ENCODE data around the gene HGS.
"Not testable (repeated sequence)": the region's sequence is repeated elsewhere in the genome, so short reads cannot be mapped to it uniquely, and the experiment has no call there.

Gene HGS

GRCh38 chr17:81717049-81717765, 33.4 kb downstream of the HGS start:
- DNase-seq (ENCODE audit: low read depth in 3 of 3, low spot score in 1 of 3), result no peak

DNA sequence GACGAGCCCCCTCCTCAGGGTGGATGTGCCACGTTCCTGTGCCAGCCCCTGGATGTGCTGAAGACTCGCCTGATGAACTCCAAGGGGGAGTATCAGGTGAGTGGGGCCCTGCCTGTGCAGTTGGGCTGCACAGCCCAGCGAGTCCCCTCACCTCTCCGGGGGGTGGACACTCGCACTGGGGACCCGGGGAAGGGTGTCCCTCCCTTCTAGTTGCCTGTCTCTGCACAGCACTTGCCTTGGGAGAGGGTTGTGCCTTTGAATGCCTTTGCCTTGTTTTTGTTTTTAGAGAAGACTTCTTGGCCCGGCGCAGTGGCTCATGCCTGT, 33.9 kb downstream of the HGS start:
- DNase-seq (ENCODE audit: low read depth in 3 of 3, low spot score in 1 of 3), result no peak

DNA sequence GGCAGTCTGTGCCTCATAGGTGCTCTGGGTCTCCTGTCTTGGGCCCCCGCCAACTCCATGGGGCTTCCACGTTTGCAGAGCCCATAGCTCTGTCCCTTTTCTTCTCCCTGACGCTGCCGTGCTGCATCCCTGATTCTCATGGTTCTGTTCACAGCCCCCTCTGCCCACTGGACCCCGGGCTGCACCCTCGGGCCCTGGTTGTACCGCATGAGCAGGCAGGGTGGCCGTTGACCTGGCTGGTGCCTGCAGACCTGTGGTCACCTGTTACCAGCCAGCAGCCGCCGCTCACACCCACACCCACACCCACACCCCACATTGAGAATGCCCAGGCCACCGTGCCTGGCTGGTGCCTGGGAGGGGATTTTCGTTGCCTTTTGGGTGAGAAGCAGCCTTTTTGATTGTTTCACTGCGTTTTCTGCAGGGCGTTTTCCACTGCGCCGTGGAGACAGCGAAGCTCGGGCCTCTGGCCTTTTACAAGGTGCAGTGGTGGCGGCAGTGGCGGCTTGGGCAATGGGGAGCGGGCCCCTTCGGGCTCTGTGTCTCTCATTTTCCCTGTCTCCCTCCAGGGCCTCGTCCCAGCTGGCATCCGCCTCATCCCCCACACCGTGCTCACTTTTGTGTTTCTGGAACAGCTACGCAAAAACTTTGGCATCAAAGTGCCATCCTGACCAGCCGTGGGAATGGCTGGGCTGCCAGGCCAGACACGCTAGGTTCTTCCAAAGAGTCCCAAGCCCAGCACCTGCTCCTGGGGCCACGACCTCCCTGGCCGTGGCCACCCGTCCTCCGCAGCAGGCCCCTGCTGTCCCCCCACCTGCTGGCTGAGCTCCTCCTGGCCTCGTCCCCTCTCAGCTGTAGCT, 35.8 kb downstream of the HGS start:
- no peak for DNase-seq (ENCODE audit: low read depth in 3 of 3, low spot score in 1 of 3)

GRCh38 chr17:81720267-81721071, 36.7 kb downstream of the HGS start:
- DNase-seq (ENCODE audit: low read depth in 3 of 3, low spot score in 1 of 3), result no peak

GRCh38 chr17:81722184-81723120, 38.6 kb downstream of the HGS start:
- no peak for DNase-seq (ENCODE audit: low read depth in 3 of 3, low spot score in 1 of 3)

DNA sequence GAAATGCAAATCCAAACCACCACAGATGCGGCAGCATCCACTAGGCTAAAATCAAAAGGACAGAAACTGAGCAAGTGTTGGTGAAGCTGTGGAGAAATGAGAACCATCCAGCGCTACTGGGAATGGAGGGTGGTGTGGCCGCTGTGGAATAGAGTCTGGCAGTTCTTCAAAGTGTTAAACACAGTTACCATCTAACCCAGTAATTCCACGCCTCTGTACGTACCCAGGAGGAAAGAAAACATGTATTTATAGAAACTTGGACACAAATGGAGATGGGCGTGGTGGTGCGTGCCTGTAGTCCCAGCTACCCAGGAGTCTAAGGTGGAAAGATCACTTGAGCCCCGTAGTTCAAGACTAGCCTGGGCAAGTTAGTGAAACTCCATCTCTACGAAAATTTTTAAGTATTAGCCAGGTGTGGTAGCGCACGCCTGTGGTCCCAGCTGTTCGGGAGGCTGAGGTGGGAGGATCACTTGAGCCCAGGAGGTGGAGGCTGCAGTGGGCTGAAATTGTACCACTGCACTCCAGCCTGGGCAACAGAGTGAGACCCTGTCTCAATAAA, 39.9 kb downstream of the HGS start:
- no peak for DNase-seq (ENCODE audit: low read depth in 3 of 3, low spot score in 1 of 3)

DNA sequence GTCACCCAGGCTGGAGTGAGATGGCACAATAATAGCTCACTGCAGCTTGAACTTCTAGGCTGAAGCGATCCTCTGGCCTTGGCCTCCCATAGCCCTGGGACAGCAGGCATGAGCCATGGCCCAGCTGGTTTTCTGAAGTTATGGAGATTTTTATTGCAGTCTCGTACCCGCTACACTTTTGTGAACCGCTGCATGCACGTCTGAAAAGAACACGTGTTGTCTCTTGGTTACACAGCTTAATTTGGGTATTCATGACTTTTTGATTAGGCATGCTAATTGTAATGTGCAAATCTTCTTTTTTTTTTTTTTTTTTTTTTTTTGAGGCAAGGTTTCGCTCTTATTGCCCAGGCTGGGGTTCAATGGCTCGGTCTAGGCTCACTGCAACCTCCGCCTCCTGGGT, 41.6 kb downstream of the HGS start:
- DNase-seq (ENCODE audit: low read depth in 3 of 3, low spot score in 1 of 3), result no peak

- no peak for DNase-seq (ENCODE audit: low read depth in 3 of 3, low spot score in 1 of 3)
These were observed 42.2 kb downstream of the HGS start for GRCh38 chr17:81726004-81726403.

GRCh38 chr17:81727324-81728031, 43.7 kb downstream of the HGS start:
- DNase-seq (ENCODE audit: low read depth in 3 of 3, low spot score in 1 of 3), result no peak

DNA sequence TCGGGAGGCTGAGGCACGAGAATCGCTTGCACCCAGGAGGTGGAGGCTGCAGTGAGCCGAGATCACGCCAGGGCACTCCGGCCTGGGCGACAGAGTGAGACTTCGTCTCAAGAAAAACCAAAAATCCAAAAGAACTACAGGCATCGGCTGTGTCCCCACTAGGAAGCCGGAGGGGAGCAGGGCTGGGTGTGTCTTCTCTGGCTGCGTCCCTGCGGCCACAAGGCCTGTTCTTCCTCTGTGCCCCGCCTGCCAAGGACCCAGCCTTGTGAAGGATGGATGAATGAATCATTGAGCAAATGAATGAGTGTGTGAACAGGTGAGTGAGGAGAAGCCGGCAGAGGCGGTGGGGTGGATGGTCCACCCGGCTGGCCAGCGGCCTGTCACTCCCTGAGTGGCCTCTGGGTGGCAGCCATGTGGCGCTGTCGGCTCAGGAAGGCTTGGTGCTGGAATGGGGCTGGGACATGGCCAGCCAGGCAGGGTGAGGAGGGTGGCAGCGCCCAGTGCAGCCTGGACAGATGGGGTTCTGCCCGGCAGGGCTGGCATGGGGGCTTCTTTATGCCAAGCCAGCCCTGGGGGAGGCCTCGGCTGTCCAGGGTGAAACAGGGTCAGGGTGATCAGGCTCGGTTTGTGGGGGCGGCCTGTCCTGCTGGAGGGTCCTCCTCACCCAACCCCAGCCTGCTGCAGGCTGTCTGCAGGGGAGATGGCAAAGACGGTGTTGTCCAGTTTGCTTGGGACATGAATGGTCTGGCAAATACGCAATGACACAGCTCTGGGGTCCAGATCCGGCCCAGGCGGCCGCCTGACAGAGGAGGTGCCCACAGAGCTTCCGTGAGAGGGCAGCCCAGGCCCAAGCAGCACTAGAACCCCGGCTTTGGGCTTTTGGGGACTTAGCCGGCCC, 49.9 kb downstream of the HGS start:
- peak in 2 of 3 donors; percentile 35 to 54 for DNase-seq (ENCODE audit: low read depth in 3 of 3, low spot score in 1 of 3)

- DNase-seq (ENCODE audit: low read depth in 3 of 3, low spot score in 1 of 3), result no peak
These were observed 50.8 kb downstream of the HGS start for GRCh38 chr17:81734405-81735263.

- no peak for DNase-seq (ENCODE audit: low read depth in 3 of 3, low spot score in 1 of 3)
These were observed 51.7 kb downstream of the HGS start for GRCh38 chr17:81735264-81736102.

DNA sequence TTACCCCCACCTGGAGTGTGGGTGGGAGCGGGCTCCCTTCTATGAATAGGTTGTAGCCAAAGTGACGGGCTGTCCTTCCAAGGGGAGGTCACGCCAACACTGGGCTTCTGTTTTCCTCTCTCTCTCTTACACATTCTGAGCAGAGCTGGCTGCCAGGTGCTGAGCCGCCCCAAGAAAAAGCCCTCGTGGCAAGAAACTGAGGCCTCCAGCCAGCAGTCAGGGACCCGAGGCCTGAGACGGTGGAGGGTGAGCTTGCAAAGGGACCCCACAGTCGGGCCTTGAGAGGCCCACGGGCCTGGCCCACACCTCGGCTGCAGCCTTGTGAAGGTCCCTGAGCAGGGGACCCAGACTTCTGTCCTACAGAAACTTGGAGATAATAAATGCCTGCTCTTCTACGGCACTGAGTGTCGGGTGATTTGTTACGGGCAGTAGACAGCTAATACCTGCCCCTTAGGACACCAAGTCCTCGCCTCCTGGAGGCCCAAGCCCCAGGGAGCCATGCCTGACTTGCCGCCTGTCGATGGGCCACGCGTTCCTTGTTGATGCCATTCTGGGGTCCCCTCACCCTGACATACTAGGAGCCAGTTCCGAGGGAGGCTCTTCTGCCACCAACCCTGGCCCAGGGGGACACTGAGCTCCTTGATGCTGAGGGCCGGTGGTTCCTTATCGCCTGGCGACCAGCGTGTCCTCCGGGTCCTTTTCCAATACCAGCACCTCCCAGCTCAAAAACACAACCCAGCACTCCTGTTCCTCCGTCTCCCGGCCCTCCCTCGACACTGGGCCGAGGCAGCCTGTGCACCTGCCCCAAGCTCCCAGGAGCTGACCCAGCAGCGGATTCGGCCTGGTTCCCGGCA, 54.4 kb downstream of the HGS start:
- DNase-seq (ENCODE audit: low read depth in 3 of 3, low spot score in 1 of 3), result no peak

DNA sequence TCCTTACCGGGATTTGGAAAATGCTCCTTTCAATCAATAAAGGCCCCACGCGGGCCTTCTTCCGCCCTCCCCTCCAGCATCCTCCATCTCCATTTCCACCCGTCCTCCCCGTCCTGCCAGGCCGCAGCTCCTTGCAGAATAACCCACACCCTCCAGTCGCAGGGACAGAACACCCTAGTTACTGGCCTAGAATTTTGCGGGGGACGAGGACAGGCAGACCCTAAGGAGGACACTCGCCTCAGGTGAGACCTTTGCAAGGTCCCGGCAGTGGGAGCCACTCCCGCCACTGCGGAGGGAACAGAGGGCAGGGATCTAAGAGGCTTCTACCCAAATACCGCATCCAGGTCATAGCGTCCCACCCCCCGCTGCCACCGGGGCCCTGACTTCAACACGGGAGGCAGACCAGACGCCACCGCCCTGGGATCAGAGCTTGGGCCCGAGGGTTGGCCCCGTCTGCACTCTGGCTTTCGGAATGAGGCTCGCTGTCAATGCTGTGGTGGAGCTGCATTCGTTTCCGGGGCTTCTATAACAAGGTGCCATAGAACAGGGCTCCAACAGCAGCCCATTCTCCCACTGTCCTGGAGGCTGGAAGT, 55.1 kb downstream of the HGS start:
- DNase-seq (ENCODE audit: low read depth in 3 of 3, low spot score in 1 of 3), result no peak

GRCh38 chr17:81739593-81739992, 55.8 kb downstream of the HGS start:
- DNase-seq (ENCODE audit: low read depth in 3 of 3, low spot score in 1 of 3), result not testable (repeated sequence)

Data from stimulated activated CD4-positive, alpha-beta T cell treated with anti-CD3 and anti-CD28 coated beads, TNF-alpha, amount 100 ng/mL, for 1 hour (primary cell).